Activated CD8-positive, alpha-beta T cell treated with anti-CD3 and anti-CD28 coated beads, Interleukin-2, amount 10 ng/mL, durations not matched to agents 7 days and 5 days (primary cell): ENCODE measurements around the gene CCT8. TPM values are rescaled to one million over a fixed set of nuclear protein-coding genes. Genes with fewer than 3 reads are reported as not detected.
"Not testable (repeated sequence)": the region's sequence is repeated elsewhere in the genome, so short reads cannot be mapped to it uniquely, and the experiment has no call there.

ENCODE experiments used
- ATAC-seq: fragments of 150-1000 bp; cut with Tn5 transposase; one replicate; pipeline ENCODE4 v1.10.0; 2021; ENCODE audit warnings: moderate library complexity
- CTCF ChIA-PET: fragments of 350-600 bp; sonication (Branson Sonifier 250); formaldehyde crosslinking; loops from one replicate; lab custom pipeline; 2021; ENCODE audit warnings: antibody characterized with exemption; lab: Charles Lee
- POLR2A ChIA-PET: fragments of 350-600 bp; sonication (Branson Sonifier 250); formaldehyde crosslinking; loops from one replicate; lab custom pipeline; 2021; ENCODE audit warnings: antibody characterized with exemption; lab: Charles Lee
- DNase-seq: peaks from one replicate; pipeline ENCODE4 v3.0.0-alpha.2; 2020
- H3K27ac Mint-ChIP-seq: one replicate; pipeline ENCODE4 v1.8.0; 2021; ENCODE audit warnings: mild to moderate bottlenecking, mixed read lengths
- H3K27me3 Mint-ChIP-seq: one replicate; pipeline ENCODE4 v1.8.0; 2021; ENCODE audit warnings: low read depth, mixed read lengths
- H3K36me3 Mint-ChIP-seq: one replicate; pipeline ENCODE4 v1.8.0; 2021; ENCODE audit warnings: low read depth, mixed read lengths
- H3K4me1 Mint-ChIP-seq: one replicate; pipeline ENCODE4 v1.8.0; 2021; ENCODE audit warnings: low read depth, mixed read lengths
- H3K4me3 Mint-ChIP-seq: one replicate; pipeline ENCODE4 v1.8.0; 2021; ENCODE audit warnings: mild to moderate bottlenecking, mixed read lengths
- H3K9me3 Mint-ChIP-seq: one replicate; pipeline ENCODE4 v1.8.0; 2022; ENCODE audit warnings: mixed read lengths; ENCODE audit not compliant: insufficient read depth
- total RNA-seq, 2 experiments: library from RNA; stranded (reverse); gene quantifications; one replicate each; pipeline ENCODE4 v1.2.3, GENCODE V29; 2021

CCT8 gene
- total RNA-seq, 2 experiments from 2014 or later = 243 to 246 TPM

- POLR2A ChIA-PET = interaction anchor here (0.8 to 3.0 kb wide), 5 partner anchors 14 to 25 kb away, joined by 3 to 52 read pairs (median 4); partner anchors contain the start of gene LTN1
- peak overlapping the region; percentile 79 for H3K4me3 Mint-ChIP-seq
- CTCF ChIA-PET = interaction anchor here (1.4 to 1.9 kb wide), 2 partner anchors 15 to 56 kb away, joined by 3 to 7 read pairs; partner anchors contain the start of gene CCT8
- H3K27me3 Mint-ChIP-seq = no peaks in the 10 kb centered on the region
- DNase-seq (no peak), ATAC-seq (no peak)
- H3K9me3 Mint-ChIP-seq = no peaks in the 10 kb centered on the region
- H3K27ac Mint-ChIP-seq = peak overlapping the region; percentile 92
- peaks cover 6% of the 10 kb centered on the region for H3K36me3 Mint-ChIP-seq
- peaks cover 30% of the 10 kb centered on the region for H3K4me1 Mint-ChIP-seq
These were observed 55.7 kb downstream of the CCT8 start for GRCh38 chr21:29017639-29018237.

GRCh38 chr21:29011236-29011635 is 62.2 kb downstream of the CCT8 start:
- H3K36me3 Mint-ChIP-seq, POLR2A ChIA-PET: not testable (repeated sequence)

GRCh38 chr21:29008367-29008766 is 65.1 kb downstream of the CCT8 start:
- DNase-seq (no peak), ATAC-seq (no peak)
- Mint-ChIP-seq H3K27ac (no peak overlapping the region), H3K4me1 (peaks cover 8% of the 10 kb centered on the region), H3K4me3 (no peak overlapping the region), H3K36me3 (peaks cover 13% of the 10 kb centered on the region), H3K27me3 (no peaks in the 10 kb centered on the region), H3K9me3 (no peaks in the 10 kb centered on the region)
- POLR2A ChIA-PET = no interaction called here
- CTCF ChIA-PET = interaction anchor here (1.3 kb wide), 1 partner anchor 13 kb away, joined by 3 read pairs; no protein-coding TSS in a partner anchor

More at GRCh38 chr21:29011236-29011635, 62.2 kb downstream of the CCT8 start:
- H3K27me3 Mint-ChIP-seq, CTCF ChIA-PET, H3K4me1 Mint-ChIP-seq, H3K4me3 Mint-ChIP-seq, ATAC-seq, H3K9me3 Mint-ChIP-seq, H3K27ac Mint-ChIP-seq, DNase-seq: not testable (repeated sequence)

- ATAC-seq (no peak), DNase-seq (no peak)
- no peak overlapping the region for H3K27ac Mint-ChIP-seq
- no peaks in the 10 kb centered on the region for H3K27me3 Mint-ChIP-seq
- CTCF ChIA-PET = interaction anchor here (1.3 kb wide), 1 partner anchor 12 kb away, joined by 3 read pairs; no protein-coding TSS in a partner anchor
- H3K4me3 Mint-ChIP-seq = no peak overlapping the region
- POLR2A ChIA-PET = interaction anchor here (0.9 kb wide), 1 partner anchor 11 kb away, joined by 3 read pairs; the partner anchor contains the start of gene RWDD2B
- H3K9me3 Mint-ChIP-seq = no peaks in the 10 kb centered on the region
- H3K36me3 Mint-ChIP-seq = peaks cover 13% of the 10 kb centered on the region
- peaks cover 8% of the 10 kb centered on the region for H3K4me1 Mint-ChIP-seq
These were observed 65.6 kb downstream of the CCT8 start for GRCh38 chr21:29007810-29008209.

GRCh38 chr21:29007135-29007534 is 66.3 kb downstream of the CCT8 start:
- peaks cover 11% of the 10 kb centered on the region for H3K36me3 Mint-ChIP-seq
- CTCF ChIA-PET = no interaction called here
- POLR2A ChIA-PET = interaction anchor here (0.9 kb wide), 1 partner anchor 12 kb away, joined by 3 read pairs; the partner anchor contains the start of gene RWDD2B

More at GRCh38 chr21:29007135-29007534, 66.3 kb downstream of the CCT8 start:
- Mint-ChIP-seq H3K27me3 (no peaks in the 10 kb centered on the region), H3K4me3 (no peak overlapping the region), H3K27ac (no peak overlapping the region), H3K4me1 (peaks cover 12% of the 10 kb centered on the region), H3K9me3 (no peaks in the 10 kb centered on the region)
- ATAC-seq (no peak), DNase-seq (no peak)

Other genes with a start within 250 kb of the CCT8 start
- 10 to 100 TPM; 23.5 to 25.9 TPM for gene LTN1, start 80.8 kb downstream of the CCT8 start, total RNA-seq
- 1 to 10 TPM; 8.3 to 8.7 TPM for gene RWDD2B, start 54.3 kb downstream of the CCT8 start, total RNA-seq
- gene USP16, start 49.0 kb downstream of the CCT8 start, total RNA-seq = 10 to 100 TPM; 31.8 to 33.7 TPM
- 1 to 10 TPM; 3.4 to 4.4 TPM for gene MAP3K7CL, start 57.0 kb upstream of the CCT8 start, total RNA-seq
- 10 to 100 TPM; 23.5 to 23.7 TPM for gene BACH1, start 225.3 kb upstream of the CCT8 start, total RNA-seq